Neural progenitor cell (in vitro differentiated cells): ENCODE measurements around the gene NR2F1. TPM values are rescaled to one million over a fixed set of nuclear protein-coding genes. Genes with fewer than 3 reads are reported as not detected.
"Not testable (repeated sequence)": the region's sequence is repeated elsewhere in the genome, so short reads cannot be mapped to it uniquely, and the experiment has no call there.

Source experiments
- DNase-seq: peaks from one replicate; pipeline ENCODE4 v3.0.0-alpha.2; 2016; ENCODE audit warnings: low spot score
- H2AFZ ChIP-seq: fragments of 200-600 bp; sonication (generic); replicated peaks from 2 replicates; pipeline ENCODE4 v1.6.1; 2016; ENCODE audit warnings: antibody characterized with exemption
- H3F3A ChIP-seq: fragments of 200-600 bp; sonication (generic); 2 replicates; pipeline ENCODE4 v1.6.1; 2016; ENCODE audit warnings: antibody characterized with exemption, low read depth
- H3K27ac ChIP-seq: fragments of 200-600 bp; sonication (generic); 2 replicates; pipeline ENCODE4 v1.5.1; 2016; ENCODE audit warnings: mild to moderate bottlenecking
- H3K27me3 ChIP-seq: fragments of 200-600 bp; sonication (generic); 2 replicates; pipeline ENCODE4 v1.6.1; 2016; ENCODE audit warnings: mild to moderate bottlenecking, moderate library complexity
- H3K36me3 ChIP-seq: fragments of 200-600 bp; sonication (generic); 2 replicates; pipeline ENCODE4 v1.5.1; 2016
- H3K4me1 ChIP-seq: fragments of 200-600 bp; sonication (generic); 2 replicates; pipeline ENCODE4 v1.6.1; 2016; ENCODE audit warnings: mixed run types
- H3K4me2 ChIP-seq: fragments of 200-600 bp; sonication (generic); 2 replicates; pipeline ENCODE4 v1.6.1; 2016
- H3K4me3 ChIP-seq: fragments of 200-600 bp; sonication (generic); 2 replicates; pipeline ENCODE4 v1.5.1; 2016
- H3K79me2 ChIP-seq: fragments of 200-600 bp; sonication (generic); 2 replicates; pipeline ENCODE4 v1.6.1; 2016; ENCODE audit warnings: low read depth
- H3K9ac ChIP-seq: fragments of 200-600 bp; sonication (generic); 2 replicates; pipeline ENCODE4 v1.6.1; 2016
- H3K9me3 ChIP-seq: fragments of 200-600 bp; sonication (generic); 2 replicates; pipeline ENCODE4 v1.5.1; 2016; ENCODE audit warnings: low read depth
- H4K20me1 ChIP-seq: fragments of 200-600 bp; sonication (generic); 2 replicates; pipeline ENCODE4 v1.6.1; 2016; ENCODE audit warnings: low read depth
- H3K27ac Mint-ChIP-seq: 3 replicates; pipeline ENCODE4 v1.8.0; 2021; ENCODE audit warnings: mixed read lengths
- H3K27me3 Mint-ChIP-seq: 2 replicates; pipeline ENCODE4 v1.8.0; 2022; ENCODE audit warnings: low read depth, mild to moderate bottlenecking, inconsistent platforms, moderate library complexity, mixed read lengths; ENCODE audit not compliant: insufficient read depth
- H3K36me3 Mint-ChIP-seq: 3 replicates; pipeline ENCODE4 v1.8.0; 2021; ENCODE audit warnings: mixed read lengths
- H3K4me1 Mint-ChIP-seq: 3 replicates; pipeline ENCODE4 v1.8.0; 2021; ENCODE audit warnings: mixed read lengths
- H3K4me3 Mint-ChIP-seq: 3 replicates; pipeline ENCODE4 v1.8.0; 2021; ENCODE audit warnings: mild to moderate bottlenecking, moderate library complexity, mixed read lengths
- H3K9me3 Mint-ChIP-seq: 3 replicates; pipeline ENCODE4 v1.8.0; 2020; ENCODE audit warnings: mixed read lengths
- EZH2 ChIP-seq: fragments of 200-600 bp; sonication (generic); IDR thresholded peaks from 2 replicates; pipeline ENCODE4 v1.6.1; 2017; ENCODE audit warnings: antibody characterized with exemption, mild to moderate bottlenecking, moderate library complexity
- EZH2phosphoT487 ChIP-seq: fragments of 200-600 bp; sonication (generic); IDR thresholded peaks from 2 replicates; pipeline ENCODE4 v1.6.1; 2017; ENCODE audit warnings: antibody characterized with exemption
- total RNA-seq: library from RNA; depleted of rRNA; stranded (reverse); fragments of >200 nt; gene quantifications from 2 replicates; pipeline ENCODE4 v1.2.3, GENCODE V29; 2015; ENCODE audit warnings: low replicate concordance
- TF ChIP-seq, protein P1 (sequence below): fragments of 200-600 bp; sonication (generic); IDR thresholded peaks from 2 replicates; pipeline ENCODE4 v1.5.1; 2017; ENCODE audit warnings: antibody characterized with exemption, mild to moderate bottlenecking

The NR2F1 gene
- 9.1 and 21.1 TPM in 2 replicates for total RNA-seq

DNA sequence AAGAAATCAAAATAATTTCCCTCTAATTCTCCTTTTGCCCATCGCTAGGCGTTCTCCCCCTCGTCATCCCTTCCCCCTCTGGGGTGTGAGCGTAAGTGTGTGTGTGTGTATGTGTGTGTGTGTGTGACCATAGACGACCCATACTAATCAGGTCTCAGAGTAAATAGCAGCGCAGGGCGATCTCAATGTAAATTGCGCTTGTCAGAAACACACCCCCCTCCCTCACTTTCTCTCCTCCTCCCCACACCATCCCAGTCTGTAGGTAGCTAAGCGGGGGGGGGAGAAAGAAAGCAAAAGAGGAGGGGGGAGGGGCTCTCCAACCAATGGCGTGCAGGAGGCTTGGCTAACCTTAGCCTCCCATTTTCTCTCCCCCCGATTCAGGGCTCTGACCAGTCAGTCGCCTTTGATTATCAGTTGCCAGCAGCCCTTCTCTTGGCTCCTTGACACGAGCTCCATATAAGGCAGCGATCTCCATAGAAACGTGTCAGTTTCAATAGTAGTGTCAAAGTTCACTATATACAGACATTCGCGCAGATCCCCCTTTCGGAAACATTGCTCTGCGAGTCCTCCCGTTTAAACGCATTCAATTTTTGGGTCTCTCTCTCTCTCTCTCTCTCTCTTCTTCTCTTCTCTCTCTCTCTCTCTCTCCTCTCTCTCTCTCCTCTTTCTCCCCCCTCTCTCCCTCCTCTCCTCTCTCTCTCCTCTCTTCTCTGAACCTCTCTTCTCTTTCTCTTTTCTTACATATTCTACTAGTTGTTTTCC, at the start of gene NR2F1:
Gene NR2F1 (plus strand): TSS at position 546 of the 762 bp plus-strand sequence. CDS start 1,802 bp downstream, outside the sequence.
- peak within 1 kb of the TSS; percentile 82 for H3K4me3 ChIP-seq
- peak within 1 kb of the TSS; percentile 86 for H3K4me2 ChIP-seq
- no peak within 1 kb of the TSS for H3K4me3 Mint-ChIP-seq
- peak; percentile 57 for TF ChIP-seq EZH2phosphoT487
- TF ChIP-seq, protein P1, sequence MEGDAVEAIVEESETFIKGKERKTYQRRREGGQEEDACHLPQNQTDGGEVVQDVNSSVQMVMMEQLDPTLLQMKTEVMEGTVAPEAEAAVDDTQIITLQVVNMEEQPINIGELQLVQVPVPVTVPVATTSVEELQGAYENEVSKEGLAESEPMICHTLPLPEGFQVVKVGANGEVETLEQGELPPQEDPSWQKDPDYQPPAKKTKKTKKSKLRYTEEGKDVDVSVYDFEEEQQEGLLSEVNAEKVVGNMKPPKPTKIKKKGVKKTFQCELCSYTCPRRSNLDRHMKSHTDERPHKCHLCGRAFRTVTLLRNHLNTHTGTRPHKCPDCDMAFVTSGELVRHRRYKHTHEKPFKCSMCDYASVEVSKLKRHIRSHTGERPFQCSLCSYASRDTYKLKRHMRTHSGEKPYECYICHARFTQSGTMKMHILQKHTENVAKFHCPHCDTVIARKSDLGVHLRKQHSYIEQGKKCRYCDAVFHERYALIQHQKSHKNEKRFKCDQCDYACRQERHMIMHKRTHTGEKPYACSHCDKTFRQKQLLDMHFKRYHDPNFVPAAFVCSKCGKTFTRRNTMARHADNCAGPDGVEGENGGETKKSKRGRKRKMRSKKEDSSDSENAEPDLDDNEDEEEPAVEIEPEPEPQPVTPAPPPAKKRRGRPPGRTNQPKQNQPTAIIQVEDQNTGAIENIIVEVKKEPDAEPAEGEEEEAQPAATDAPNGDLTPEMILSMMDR = peak; percentile 13
- no peak for TF ChIP-seq EZH2
- H4K20me1 ChIP-seq = peaks cover 24% of the 10 kb centered on the region
- H3F3A ChIP-seq = peaks cover 46% of the 10 kb centered on the region
- peaks cover 22% of the 10 kb centered on the region for H3K79me2 ChIP-seq
- peaks cover 21% of the 10 kb centered on the region for H3K4me1 ChIP-seq
- peaks cover 85% of the 10 kb centered on the region for H3K27me3 ChIP-seq
- H3K36me3 ChIP-seq = no peaks in the 10 kb centered on the region
- peaks cover 6% of the 10 kb centered on the region for H3K9me3 Mint-ChIP-seq
- peaks cover 21% of the 10 kb centered on the region for H3K36me3 Mint-ChIP-seq
- peaks cover 18% of the 10 kb centered on the region for H3K4me1 Mint-ChIP-seq
- H3K27ac ChIP-seq = no peak within 1 kb of the TSS
- H3K27ac Mint-ChIP-seq = no peak within 1 kb of the TSS
- H3K9me3 ChIP-seq = no peaks in the 10 kb centered on the region
- peaks cover 20% of the 10 kb centered on the region for H3K27me3 Mint-ChIP-seq
- H2AFZ ChIP-seq = no peak within 1 kb of the TSS
- H3K9ac ChIP-seq = no peak within 1 kb of the TSS
- peak; percentile 95 for DNase-seq

DNA sequence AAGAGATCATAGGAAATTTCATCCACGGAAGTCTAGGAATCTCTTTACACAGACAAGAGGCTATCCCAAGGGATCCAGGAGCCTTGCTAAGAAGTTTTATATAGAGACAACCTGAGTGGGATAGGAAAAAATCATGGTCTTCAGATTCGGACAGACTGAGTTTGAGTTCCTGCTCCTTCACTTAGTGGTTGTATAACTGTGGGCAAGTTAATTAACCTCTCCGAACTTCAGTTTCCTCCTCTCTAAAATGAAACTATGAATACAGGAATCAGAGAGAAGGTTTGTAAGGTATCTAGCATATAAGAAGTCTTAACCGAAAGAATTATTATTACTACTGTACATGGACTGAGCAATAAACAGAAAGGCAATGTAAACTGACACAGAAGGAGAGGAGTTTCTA, 37.1 kb upstream of the NR2F1 start:
- Histone ChIP-seq H3F3A (no peaks in the 10 kb centered on the region), H3K4me3 (no peak overlapping the region), H3K27ac (no peak overlapping the region), H2AFZ (no peak overlapping the region), H3K4me1 (no peaks in the 10 kb centered on the region), H3K9ac (no peak overlapping the region), H3K79me2 (no peaks in the 10 kb centered on the region), H4K20me1 (no peaks in the 10 kb centered on the region), H3K4me2 (no peak overlapping the region), H3K9me3 (no peaks in the 10 kb centered on the region), H3K27me3 (no peaks in the 10 kb centered on the region), H3K36me3 (no peaks in the 10 kb centered on the region)
- Mint-ChIP-seq H3K36me3 (peaks cover 37% of the 10 kb centered on the region), H3K4me1 (no peaks in the 10 kb centered on the region), H3K9me3 (no peaks in the 10 kb centered on the region), H3K27ac (no peak overlapping the region), H3K4me3 (no peak overlapping the region), H3K27me3 (no peaks in the 10 kb centered on the region)
- TF ChIP-seq, protein P1 = no peak
- TF ChIP-seq EZH2phosphoT487 = no peak
- no peak for TF ChIP-seq EZH2
- no peak for DNase-seq

GRCh38 chr5:93549594-93549993, 33.4 kb upstream of the NR2F1 start:
- H3K9me3 Mint-ChIP-seq, H3K4me3 Mint-ChIP-seq, H3K27me3 Mint-ChIP-seq, H3K9ac ChIP-seq, H3K36me3 ChIP-seq, H3K27ac ChIP-seq, H3K4me1 ChIP-seq, H3K4me3 ChIP-seq, H3K79me2 ChIP-seq, H3K27me3 ChIP-seq, H3F3A ChIP-seq, DNase-seq, H3K4me2 ChIP-seq, H4K20me1 ChIP-seq, H3K27ac Mint-ChIP-seq, H3K4me1 Mint-ChIP-seq, H2AFZ ChIP-seq, H3K9me3 ChIP-seq: not testable (repeated sequence)
- H3K36me3 Mint-ChIP-seq = peaks cover 28% of the 10 kb centered on the region

GRCh38 chr5:93557021-93557604, 25.9 kb upstream of the NR2F1 start:
- H2AFZ ChIP-seq = no peak overlapping the region
- H3K27ac ChIP-seq = no peak overlapping the region
- peaks cover 2% of the 10 kb centered on the region for H3K27me3 Mint-ChIP-seq
- H3K27me3 ChIP-seq = no peaks in the 10 kb centered on the region
- H3K4me3 ChIP-seq = no peak overlapping the region
- H3F3A ChIP-seq = no peaks in the 10 kb centered on the region
- no peak overlapping the region for H3K9ac ChIP-seq
- H3K36me3 Mint-ChIP-seq = peaks cover 48% of the 10 kb centered on the region
- no peaks in the 10 kb centered on the region for H3K36me3 ChIP-seq
- H3K4me2 ChIP-seq = no peak overlapping the region
- no peak overlapping the region for H3K27ac Mint-ChIP-seq
- H3K4me1 Mint-ChIP-seq = peaks cover 4% of the 10 kb centered on the region
- H3K4me3 Mint-ChIP-seq = no peak overlapping the region
- DNase-seq = no peak
- peaks cover 6% of the 10 kb centered on the region for H3K4me1 ChIP-seq
- TF ChIP-seq EZH2phosphoT487 (no peak), EZH2 (no peak)
- TF ChIP-seq, protein P1 = no peak
- H3K79me2 ChIP-seq = no peaks in the 10 kb centered on the region
- no peaks in the 10 kb centered on the region for H3K9me3 ChIP-seq
- peaks cover 6% of the 10 kb centered on the region for H3K9me3 Mint-ChIP-seq
- no peaks in the 10 kb centered on the region for H4K20me1 ChIP-seq
